ENCODE data around the gene ADGRA1. TPM values are rescaled to one million over a fixed set of nuclear protein-coding genes. Genes with fewer than 3 reads are reported as not detected.

The ADGRA1 gene
- total and polyA plus RNA-seq, 2 of the 8 experiments (the other 6 are each of a cell fraction or from before 2014, with no cell fraction given) = 0.17 to 0.21 TPM

GRCh38 chr10:133048266-133048665 lies 39.5 kb upstream of the ADGRA1 start (continued):
- TF ChIP-seq ASH2L (IDR thresholded peaks at IDR 0.05; ENCODE audit: low read length) = no peak
- TF ChIP-seq CHD2 (IDR thresholded peaks at IDR 0.05; ENCODE audit: low read length) = no peak
- TF ChIP-seq FOSL1 (IDR thresholded peaks at IDR 0.05; ENCODE audit: insufficient read depth, low read depth, low read length) = no peak
- TF ChIP-seq, protein P1, sequence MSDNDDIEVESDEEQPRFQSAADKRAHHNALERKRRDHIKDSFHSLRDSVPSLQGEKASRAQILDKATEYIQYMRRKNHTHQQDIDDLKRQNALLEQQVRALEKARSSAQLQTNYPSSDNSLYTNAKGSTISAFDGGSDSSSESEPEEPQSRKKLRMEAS (IDR thresholded peaks at IDR 0.05) = no peak
- no peak for TF ChIP-seq CBX8 (IDR thresholded peaks at IDR 0.05; ENCODE audit: borderline replicate concordance, low read depth, low read length)
